HG02798 (cell line): ENCODE measurements around the gene LRRC74A.

ENCODE experiments used
- ATAC-seq: cut with Tn5 transposase; IDR thresholded peaks from one replicate; pipeline ENCODE4 v1.9.1; 2021; ENCODE audit warnings: mild to moderate bottlenecking; ENCODE audit not compliant: unreplicated experiment, poor library complexity

Gene LRRC74A

DNA sequence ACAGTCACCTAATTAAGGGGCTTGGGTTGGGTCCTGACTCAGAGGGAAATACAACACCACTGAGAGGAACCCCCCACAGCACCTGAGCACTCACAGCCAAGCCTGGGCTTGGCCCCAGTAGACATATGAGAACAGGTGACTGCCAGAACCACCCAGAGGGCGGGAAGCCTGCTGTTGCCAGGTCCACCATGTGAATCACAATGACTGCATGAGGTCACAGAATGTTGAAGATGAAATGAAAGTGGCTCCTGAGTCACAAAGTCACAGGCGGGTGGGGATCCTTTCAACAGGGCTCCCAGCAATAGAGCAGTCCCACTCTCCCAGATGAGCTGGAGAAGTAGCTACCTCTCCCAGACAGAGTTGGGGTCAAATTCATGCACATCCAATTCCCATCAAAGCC is at the start of gene LRRC74A:
Gene LRRC74A (plus strand): TSS at position 287 of the 400 bp plus-strand sequence. CDS start 290 bp downstream, outside the sequence.
- ATAC-seq = no peak

DNA sequence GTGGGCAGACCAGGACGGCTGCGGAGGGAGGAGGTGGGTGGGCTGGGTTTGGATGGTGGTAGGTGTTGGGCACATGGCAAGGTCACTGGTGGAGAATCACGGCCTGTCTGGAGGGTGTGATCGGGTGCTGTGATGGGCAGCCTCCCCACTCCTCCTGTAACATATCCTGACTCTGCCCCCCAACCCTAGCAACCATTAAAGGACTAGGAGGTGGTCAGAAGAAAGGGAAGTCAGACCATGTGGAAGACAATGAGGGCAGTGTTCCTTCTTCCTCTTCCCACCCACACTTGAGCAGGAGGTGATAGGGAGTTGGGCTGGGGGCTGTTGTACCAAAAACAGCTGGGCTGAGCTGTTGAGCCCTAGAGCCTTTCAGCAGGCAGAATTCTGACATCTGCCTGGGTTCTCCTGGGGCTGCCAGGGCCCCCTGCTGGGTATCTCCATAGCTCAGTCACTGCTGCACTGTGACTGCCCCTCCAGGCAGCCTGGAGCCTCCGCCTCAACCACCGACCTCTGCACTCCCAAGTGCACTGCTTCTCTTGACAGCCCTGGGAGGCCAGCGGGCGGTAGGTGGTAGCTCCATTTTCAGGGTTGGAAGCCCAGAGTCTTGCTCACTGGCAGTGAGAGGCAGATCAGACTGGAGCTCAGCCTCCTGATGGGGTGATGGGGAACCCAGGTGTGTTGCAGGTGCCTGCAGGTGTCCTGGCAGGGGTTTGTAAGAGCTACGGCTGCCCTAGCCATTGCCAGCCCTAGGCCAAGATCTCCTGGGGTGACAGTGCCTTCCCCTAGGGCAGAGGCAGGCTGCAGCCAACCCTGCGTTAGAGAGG is 49.6 kb upstream of the LRRC74A start:
- ATAC-seq = no peak

DNA sequence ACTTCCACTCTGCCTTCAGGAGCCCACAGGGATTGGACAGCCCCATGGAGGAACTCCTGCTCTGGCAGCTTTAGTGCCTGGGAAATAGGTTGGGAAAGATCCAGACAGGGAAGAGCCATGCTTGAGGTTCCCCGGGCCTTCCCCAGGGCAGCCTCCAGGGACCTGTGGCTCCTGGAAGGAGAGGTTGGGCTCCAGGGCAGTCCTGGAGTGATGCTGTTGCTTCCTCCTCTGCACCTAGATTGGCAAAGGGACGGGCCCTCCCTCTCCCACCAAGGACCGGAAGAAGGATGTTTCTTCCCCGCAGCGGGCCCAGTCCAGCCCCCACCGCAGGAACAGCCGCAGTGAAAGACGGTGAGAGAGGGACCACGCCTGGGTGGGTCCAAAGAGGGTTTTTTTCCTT is 48.5 kb upstream of the LRRC74A start:
- no peak for ATAC-seq

DNA sequence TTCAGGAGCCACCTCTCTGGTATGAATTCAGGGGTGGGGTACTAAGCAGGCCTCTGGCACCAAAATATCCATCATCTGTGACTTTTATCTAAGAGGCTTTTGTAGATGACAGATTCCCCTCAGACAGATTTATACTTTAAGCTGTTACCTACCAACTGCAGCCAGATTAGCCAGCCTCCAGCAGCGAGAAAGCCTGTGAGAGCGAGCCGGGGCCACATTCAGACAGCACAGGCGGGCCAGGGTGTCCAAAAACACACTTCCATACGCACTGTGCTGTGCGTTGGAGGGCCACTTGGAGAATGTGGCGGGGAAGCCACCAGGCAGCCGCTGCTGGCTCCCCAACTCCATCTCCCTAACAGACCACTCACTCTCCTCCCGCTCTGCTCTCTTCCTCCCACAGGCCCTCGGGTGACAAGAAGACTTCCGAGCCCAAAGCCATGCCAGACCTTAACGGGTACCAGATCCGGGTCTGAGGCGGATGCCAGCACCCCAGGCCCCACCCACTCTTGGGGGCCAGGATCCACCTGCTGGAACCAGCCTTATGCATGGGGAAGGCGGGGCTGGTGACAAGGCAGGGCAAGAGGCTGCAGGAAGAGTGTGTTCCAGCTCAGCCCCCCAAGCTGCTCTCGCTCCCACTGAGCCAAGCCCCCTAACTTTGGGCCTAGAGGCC is 47.5 kb upstream of the LRRC74A start:
- ATAC-seq = no peak

DNA sequence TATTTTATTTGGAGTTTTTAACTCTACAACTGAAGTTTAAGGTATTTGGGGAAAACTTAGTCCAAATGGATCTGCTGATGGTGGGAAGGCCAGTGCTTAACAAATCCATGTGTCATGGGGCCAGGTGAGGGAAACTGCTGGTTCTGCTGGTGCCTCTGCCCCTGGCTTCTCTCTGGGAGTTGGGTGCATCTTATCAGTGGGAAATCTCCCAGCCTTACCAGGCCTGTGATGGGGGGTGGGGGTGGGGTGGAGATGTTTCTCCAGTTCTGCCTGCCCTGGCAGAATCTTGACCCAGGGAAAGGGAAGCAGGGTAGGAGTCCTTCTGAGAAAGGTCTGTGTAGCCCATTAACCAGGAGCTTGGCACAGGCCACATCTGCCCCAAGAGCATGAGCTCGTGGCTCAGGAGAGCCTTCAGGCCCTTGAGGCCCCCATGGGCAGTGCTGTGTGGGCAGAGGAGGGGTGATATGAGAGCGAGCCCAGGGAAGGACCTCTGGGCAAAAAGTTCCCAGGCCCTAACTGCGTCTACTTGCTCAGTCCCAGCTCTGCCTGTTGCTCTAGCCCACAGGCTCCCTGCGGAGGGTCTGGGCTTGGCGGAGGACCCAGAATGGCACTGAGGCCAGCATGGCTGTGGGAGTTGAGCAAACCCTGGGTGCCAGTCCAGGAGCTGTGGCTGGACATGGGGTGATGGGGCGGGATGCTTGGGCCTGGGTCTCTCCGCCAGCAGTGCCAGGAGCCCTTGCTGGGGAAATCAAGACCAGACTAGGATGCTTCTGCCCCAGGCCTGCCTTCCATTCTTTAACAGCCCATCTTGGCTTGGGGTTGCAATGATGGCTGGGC is 46.8 kb upstream of the LRRC74A start:
- ATAC-seq = no peak

DNA sequence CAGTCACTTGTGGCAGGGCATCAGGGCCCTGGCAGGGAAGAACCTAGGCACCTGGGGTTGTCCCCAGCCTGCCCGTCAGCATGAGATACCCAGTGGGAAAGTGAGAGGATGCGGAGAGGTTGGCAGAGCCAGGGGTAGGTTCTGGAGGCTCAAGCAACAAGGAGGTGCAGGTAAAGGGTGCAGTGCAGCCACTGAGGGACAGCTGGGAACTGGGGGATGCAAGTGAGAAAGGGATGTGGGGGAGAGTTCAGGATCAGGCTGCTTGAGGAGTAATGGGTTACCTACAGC is 46.2 kb upstream of the LRRC74A start:
- no peak for ATAC-seq

DNA sequence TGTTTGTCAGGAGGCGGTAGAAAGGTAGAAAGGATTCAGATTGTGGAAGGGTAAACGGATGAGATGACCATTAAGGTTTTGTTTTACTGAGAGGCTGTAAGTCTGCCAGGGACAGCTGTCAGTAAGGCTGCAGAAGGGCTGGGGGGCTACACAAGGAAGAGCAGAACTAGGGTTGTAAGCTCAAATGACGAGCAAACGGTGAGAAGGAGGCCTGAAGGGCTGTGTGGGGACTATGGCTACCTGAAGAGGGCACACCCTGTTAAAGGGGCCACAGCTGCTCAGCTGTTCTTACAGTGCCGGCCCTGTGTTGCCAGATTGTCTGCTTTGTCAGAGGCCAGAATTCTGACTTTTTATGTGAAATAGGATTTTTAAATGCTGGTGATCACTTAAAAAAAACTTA is 45.8 kb upstream of the LRRC74A start:
- no peak for ATAC-seq

DNA sequence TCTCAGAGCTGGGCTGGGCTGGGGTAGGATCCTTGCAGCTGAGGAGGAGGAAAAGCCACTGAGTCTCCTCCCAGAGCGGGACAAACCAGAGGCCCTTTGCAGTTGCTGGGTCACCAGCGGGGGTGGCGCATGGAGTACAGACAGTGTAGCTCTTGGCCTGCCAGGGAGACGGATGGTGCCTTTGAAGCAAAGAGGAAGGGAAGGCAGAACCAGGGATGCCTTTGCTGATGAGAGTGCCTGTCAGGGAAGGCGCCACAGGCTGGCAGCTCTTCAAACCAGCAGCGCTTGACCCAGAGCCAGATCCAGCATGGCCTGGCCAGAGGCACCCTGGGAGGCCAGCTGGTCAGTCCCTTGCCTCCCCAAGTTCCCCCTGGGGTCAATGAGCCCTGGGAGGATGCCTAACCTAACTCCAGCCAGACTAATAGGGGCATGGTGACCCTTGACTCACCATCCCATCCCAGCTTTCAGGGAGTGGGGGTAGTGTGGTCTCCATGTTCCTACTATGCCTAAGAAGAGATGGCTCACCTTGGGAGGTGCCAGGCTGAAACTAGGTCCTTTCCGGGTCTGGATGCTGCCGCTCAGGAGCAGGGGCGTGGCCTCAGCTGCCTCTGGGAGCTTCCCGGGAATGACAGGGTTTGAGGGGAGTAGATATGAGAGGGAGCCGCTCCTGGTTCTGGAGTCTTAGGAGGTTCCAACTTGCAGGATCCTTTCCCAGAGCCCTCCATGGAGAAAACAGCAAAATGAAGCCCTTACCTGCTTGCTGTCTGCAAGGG is 45.1 kb upstream of the LRRC74A start:
- ATAC-seq = no peak

DNA sequence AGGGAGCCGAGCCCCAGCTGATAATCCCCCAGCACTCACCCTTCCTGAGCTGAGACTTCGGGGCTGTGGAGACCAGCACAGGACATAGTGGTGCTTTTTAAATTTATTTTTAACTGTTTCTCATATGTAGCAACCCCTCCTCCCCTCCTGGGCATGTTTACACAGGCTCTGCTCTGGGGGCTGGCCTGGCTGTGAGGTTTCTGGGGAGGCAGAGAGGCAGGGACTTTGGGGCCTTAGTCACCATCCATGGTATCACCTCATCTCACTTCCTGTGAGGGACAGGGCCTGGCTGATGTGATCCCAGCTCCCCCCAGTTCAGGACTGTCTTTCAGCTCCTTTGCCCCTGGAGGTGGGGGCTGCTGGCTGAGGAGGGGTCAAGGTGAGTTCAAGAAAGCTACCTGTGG is 44.6 kb upstream of the LRRC74A start:
- ATAC-seq = no peak

DNA sequence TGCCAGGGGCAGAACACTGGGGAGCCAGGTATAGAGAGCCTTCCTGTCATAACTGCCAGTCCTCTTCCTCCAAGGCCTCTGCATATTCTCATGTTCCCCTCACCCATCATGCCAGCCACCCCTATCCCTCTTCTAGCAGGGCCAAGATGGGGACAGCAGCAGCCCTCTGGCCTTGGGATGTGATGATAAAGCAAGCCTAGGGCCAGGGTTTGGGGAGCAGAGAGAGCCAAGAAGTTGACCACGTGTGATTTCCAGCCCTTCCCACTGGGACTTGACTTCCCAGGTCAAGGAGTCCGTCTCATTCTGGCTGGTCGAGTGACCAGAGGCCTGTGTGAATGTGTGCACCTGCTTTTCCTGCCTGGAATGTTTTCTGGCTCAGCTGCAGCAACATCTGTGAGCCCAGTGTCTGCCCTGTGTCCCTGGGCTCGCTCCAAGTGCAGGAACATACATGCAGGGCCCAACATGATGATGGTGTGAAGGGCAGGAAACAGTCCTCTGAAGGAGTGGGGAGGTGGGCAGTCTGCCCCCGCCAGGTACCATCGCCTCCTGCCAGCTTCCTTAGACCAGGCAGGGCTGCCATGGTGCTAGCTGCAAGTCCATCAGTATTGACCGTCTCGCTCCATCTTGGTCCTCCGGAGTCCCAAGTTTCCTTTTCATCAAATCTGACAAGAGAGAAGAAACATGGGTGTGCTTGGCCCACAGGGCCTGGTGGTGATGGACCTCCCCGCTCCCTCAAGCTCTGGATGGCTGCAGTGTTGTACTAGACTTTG is 43.9 kb upstream of the LRRC74A start:
- ATAC-seq = no peak

DNA sequence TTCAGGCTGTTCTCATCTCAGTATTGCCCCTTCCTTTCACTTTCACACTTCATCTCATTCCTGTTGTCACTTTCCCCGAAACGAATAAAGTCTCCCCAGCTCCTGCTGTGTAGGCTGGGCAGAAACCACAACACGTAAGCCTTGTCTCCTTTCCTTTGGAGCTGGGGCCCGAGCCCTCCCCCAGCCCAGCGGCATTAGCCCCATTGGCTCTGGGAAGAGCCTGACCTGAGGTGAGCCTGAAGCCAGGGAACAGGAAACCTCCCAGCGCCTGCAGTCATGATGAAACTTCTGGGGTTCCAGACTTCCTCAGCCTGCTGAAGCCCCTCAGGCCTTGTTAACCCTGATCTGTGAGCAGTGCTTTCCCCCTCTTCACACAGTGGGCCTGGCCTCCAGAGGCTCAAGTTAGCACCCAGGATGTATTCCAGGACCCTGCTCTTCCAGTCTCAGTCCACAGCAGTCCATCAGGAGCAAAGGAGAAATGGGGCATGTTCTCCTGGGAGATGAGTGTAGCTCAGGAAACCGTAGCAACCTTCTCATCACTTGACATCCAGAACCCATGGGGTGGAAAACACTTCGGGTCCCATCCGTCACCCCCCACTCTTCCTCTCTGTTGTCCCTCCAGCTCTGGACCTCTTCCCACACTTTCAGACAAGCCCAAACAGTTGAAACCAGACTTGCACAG is 43.2 kb upstream of the LRRC74A start:
- no peak for ATAC-seq

DNA sequence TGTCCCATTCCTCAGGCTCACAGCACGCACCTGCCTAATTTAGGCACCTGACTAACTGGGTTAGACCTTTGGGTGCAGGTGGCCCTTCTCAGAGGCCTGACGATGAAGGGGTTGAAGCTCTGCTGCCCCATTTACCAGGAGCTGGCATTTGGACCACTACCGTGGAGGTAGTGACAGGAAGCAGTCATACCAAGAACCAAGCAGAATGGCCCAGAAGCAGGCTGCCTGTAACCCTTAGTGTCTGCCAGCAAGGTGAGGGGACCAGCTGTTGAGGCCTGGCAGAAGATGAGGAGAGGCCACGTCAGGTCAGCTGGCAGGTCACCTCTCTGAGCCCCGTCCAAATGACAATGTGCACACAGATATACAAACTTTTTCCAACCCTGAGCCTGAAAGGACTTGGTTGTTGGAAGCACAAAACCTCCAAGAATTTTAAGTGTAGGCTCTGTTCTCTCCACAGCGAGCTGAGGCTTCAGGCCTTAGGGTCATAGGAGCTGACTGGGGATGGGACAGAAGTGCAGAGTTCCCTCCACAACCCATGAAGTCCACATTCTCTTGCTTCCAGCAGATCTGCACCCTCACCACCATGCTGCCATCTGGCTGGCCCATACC is 41.8 kb upstream of the LRRC74A start:
- ATAC-seq = no peak

DNA sequence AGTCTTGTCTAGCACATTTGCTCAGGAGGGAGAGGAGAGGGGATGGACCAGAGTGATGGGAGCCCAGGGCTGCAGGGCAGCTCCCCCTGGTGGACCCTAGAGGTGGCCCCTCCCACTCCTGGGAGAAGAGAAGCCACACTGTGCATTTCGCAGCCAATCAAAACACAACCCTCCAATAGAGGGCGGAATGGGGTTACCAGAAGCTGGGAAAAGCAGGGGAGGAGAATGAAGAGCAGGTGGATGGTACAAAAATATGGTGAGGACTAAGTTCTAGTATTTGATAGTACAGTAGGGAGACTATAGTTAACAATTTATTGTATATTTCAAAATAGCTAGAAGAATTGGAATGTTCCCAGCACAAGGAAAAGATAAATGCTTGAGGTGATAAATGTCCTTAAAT is 41.3 kb upstream of the LRRC74A start:
- peak; percentile 79 for ATAC-seq

DNA sequence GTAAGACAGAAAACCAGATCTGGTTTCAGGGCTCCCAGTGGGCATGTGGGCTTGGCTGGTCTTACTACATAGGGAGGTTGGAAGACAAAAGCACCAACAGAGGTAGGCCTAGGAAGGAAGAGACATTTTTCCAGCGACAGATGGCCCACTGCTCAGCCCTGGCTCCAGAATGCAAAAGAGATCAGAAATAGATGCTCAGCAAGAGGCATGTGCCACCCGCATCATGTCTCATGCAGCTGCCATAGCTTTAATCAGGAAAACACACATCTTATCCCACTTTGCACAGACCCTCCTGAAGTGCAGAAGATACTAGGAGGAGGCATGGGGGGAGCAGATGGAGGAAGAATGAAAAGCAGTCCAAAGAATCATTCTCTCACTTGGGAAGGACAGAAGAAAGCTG is 39.6 kb upstream of the LRRC74A start:
- ATAC-seq = no peak

DNA sequence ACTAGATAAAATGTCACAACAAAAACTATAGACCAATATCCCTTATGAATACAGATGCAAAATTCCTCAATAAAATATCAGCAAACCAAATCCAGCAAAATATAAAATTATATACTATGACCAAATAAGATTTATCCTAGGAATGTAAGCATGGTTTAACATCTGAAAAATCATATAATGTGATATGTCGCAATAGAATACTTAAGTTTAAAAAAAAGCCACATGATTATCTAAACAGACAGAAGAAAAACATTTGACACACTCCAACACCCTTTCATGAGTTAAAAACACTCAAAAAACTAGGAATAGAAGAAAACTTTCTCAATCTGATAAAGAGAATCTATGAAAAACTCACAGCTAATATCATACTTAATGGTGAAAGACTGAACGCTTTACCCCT is 33.8 kb upstream of the LRRC74A start:
- no peak for ATAC-seq

DNA sequence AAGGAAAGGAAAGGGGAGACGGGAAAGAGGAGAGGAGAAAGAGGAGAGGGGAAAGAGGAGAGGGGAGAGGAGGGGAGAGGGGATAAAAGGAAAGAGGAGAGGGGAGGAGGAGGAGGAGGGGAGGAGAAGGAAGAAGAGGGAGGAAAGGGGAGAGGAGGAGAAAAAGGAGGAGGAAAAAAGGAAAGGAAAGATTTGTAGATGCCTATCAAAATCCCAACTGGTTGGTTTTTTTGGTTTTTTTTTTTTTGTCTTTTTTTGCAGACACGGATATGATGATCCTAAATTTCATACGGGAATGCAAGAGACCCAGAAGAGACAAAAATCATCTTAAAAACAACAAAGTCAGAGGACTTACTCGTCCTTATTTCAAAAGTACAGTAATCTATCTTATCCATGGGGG is 32.9 kb upstream of the LRRC74A start:
- ATAC-seq = no peak

DNA sequence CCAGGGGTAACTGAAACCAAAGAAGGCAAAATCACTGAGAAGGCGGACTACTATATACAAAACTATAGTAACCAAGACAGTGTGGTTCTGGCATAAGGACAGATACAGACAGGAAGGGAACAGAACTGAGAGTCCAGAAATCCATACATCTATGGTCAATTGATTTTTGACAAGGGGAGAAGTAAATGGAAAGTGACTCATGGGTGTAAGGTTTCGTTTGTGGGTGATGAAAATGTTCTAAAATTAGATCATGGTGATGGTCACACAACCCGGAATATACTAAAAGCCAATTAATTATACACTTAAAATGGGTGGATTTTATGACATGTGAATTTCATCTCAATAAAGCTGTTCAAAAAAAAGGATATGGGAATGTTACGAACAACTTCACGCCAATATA is 32.3 kb upstream of the LRRC74A start:
- no peak for ATAC-seq

DNA sequence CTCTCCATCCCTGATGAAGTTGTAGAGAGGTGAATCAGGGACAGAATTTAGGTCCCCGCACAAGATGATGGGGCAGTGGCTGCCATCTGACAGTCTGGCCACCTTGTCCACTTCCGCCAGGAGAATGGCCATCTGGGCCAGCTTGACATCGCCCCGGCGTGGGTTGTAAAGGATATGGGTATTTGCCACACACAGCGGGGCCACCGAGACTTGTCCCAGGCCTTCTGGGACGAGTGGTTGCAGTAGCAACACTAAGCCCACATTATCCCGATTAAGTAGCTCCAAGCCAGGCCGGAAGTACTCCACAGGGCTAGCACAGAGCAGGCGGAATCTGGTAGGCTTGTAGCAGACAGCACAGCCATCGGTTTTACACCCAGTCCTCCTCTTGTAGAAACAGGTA is 19.8 kb upstream of the LRRC74A start:
- no peak for ATAC-seq

DNA sequence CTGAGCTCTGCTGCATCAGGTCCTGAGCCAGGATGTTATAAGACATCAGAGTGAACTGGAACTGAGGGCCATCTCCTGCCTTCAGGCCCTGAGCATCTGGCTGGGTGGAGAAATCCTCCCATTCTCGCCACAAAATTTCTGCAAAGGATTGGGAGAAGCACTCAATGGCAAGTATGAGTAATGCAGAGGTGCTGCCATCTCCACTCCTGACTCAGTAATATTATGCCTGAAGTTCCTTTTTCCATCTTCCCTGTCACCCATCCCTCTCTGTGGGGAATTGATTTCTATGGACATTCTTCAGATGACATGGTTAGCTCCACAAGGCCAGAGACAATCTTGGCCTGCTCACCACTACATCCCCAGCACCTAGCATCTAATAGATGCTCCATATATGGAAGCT is 18.2 kb upstream of the LRRC74A start:
- no peak for ATAC-seq
